Ishikawa (cell line): ENCODE data around the gene WDR5.

Experiments
- CEBPB ChIP-seq: IDR thresholded peaks from 2 replicates; pipeline ENCODE4 v1.6.1; 2012
- CREB1 ChIP-seq: IDR thresholded peaks from 2 replicates; pipeline ENCODE4 v1.6.1; 2012; ENCODE audit warnings: low read depth
- EGR1 ChIP-seq: IDR thresholded peaks from 2 replicates; pipeline ENCODE4 v1.6.1; 2012
- EP300 ChIP-seq: IDR thresholded peaks from 2 replicates; pipeline ENCODE4 v1.6.1; 2012; ENCODE audit warnings: borderline replicate concordance
- FOXM1 ChIP-seq: IDR thresholded peaks from 2 replicates; pipeline ENCODE4 v1.6.1; 2012; ENCODE audit warnings: low read depth, borderline replicate concordance
- NFIC ChIP-seq: IDR thresholded peaks from 2 replicates; pipeline ENCODE4 v1.6.1; 2012
- RAD21 ChIP-seq: IDR thresholded peaks from 2 replicates; pipeline ENCODE4 v1.6.1; 2012; ENCODE audit warnings: low read depth
- TAF1 ChIP-seq: IDR thresholded peaks from 2 replicates; pipeline ENCODE4 v1.6.1; 2012; ENCODE audit warnings: low read depth, mild to moderate bottlenecking
- TEAD4 ChIP-seq: IDR thresholded peaks from 2 replicates; pipeline ENCODE4 v1.6.1; 2012
- YY1 ChIP-seq: IDR thresholded peaks from 2 replicates; pipeline ENCODE4 v1.6.1; 2012; ENCODE audit warnings: low read depth
- TF ChIP-seq, protein P1 (sequence below): IDR thresholded peaks from 2 replicates; pipeline ENCODE4 v1.6.1; 2012
- TF ChIP-seq, protein P2 (sequence below): IDR thresholded peaks from 2 replicates; pipeline ENCODE4 v1.6.1; 2012; ENCODE audit warnings: low read depth, mild to moderate bottlenecking

DNA sequence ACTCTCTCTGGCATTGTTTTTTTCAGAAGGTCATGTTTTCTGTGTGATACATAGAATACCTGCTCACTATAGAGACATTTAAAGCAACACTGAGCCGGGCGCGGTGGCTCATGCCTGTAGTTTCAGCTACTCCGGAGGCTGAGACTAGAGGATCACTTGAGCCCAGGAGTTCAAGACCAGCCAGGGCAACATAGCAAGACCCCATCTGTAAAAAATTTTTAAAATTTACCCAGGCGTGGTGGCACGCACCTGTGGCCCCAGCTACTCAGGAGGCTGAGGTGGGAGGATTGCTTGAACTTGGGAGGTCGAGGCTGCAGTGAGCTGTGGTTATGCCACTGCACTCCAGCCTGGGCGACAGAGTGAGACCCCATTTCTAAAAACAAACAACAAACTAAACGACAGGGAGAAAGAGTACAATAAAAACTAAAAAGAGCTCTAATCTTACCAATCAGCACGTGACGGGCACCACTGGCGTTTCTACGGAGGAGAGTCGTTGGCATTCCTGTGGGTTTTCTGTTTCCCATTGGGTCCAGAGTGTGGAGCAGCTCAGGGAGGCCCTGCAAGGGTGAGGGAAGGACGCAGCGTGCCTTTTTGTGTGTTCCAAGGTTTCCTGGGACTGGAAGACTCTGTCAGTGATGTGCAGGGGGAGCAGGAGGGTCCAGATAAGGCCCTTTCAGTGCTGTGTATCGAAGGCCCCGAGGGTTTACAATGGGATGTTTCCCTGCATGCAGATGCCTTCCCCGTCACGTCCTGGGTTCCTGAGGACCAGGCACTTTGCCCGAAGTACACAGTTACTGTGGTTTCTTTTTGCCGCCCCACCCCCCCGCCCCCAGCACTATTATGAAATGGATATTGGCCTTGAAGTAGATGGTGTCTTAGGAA lies 35.7 kb downstream of the WDR5 start:
- TF ChIP-seq CEBPB (no peak), YY1 (no peak), EP300 (no peak), TEAD4 (no peak), RAD21 (no peak), TAF1 (no peak), NFIC (no peak), FOXM1 (no peak), CREB1 (no peak), EGR1 (no peak)
- TF ChIP-seq, protein P1, sequence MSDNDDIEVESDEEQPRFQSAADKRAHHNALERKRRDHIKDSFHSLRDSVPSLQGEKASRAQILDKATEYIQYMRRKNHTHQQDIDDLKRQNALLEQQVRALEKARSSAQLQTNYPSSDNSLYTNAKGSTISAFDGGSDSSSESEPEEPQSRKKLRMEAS, result no peak
- TF ChIP-seq, protein P2, sequence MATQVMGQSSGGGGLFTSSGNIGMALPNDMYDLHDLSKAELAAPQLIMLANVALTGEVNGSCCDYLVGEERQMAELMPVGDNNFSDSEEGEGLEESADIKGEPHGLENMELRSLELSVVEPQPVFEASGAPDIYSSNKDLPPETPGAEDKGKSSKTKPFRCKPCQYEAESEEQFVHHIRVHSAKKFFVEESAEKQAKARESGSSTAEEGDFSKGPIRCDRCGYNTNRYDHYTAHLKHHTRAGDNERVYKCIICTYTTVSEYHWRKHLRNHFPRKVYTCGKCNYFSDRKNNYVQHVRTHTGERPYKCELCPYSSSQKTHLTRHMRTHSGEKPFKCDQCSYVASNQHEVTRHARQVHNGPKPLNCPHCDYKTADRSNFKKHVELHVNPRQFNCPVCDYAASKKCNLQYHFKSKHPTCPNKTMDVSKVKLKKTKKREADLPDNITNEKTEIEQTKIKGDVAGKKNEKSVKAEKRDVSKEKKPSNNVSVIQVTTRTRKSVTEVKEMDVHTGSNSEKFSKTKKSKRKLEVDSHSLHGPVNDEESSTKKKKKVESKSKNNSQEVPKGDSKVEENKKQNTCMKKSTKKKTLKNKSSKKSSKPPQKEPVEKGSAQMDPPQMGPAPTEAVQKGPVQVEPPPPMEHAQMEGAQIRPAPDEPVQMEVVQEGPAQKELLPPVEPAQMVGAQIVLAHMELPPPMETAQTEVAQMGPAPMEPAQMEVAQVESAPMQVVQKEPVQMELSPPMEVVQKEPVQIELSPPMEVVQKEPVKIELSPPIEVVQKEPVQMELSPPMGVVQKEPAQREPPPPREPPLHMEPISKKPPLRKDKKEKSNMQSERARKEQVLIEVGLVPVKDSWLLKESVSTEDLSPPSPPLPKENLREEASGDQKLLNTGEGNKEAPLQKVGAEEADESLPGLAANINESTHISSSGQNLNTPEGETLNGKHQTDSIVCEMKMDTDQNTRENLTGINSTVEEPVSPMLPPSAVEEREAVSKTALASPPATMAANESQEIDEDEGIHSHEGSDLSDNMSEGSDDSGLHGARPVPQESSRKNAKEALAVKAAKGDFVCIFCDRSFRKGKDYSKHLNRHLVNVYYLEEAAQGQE, result no peak
